ENCODE data around the gene CACNA1C.

Gene CACNA1C

DNA sequence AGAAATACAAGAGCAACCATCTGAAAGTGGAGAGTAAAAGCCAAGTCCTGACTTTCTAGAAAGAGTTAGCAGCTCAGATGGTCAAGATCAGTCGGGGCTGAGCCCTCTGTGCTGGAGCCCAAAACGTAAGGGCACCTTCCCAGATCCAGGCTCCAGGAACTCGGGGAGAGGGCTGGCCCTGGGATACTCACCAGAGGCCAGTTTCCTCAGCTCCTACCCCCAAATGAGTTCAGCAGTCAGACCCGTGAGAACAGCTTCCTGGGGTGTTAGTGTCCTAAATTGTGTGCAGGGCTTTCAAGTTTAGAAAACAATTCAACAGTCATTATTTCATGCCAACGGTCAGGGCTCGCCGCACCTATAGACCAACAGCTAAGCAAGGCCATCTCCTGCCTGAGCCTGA, 594.4 kb downstream of the CACNA1C start:
- peaks cover 0 to 3% of the 10 kb centered on the region in 2 donors for H3K4me1 ChIP-seq (ENCODE audit: control insufficient read depth in 2 of 2, insufficient read depth in 2 of 2, low read length in 2 of 2)
- no peaks in the 10 kb centered on the region for H3K27me3 ChIP-seq (ENCODE audit: control insufficient read depth in 2 of 2, insufficient read depth in 2 of 2, low read length in 2 of 2)
- H3K9ac ChIP-seq (ENCODE audit: low read depth in 1 of 2, low read length in 2 of 2), result no peak overlapping the region
- no peaks in the 10 kb centered on the region for H3K9me3 ChIP-seq (ENCODE audit: control insufficient read depth in 2 of 2, low read length in 2 of 2)
- no peak overlapping the region for H3K27ac ChIP-seq (ENCODE audit: low read depth in 2 of 2, low read length in 2 of 2)
- no peaks in the 10 kb centered on the region for H3K36me3 ChIP-seq (ENCODE audit: control insufficient read depth in 2 of 2, insufficient read depth in 2 of 2, low read length in 2 of 2)
- H3K4me3 ChIP-seq (ENCODE audit: low read length in 2 of 2), result no peak overlapping the region

DNA sequence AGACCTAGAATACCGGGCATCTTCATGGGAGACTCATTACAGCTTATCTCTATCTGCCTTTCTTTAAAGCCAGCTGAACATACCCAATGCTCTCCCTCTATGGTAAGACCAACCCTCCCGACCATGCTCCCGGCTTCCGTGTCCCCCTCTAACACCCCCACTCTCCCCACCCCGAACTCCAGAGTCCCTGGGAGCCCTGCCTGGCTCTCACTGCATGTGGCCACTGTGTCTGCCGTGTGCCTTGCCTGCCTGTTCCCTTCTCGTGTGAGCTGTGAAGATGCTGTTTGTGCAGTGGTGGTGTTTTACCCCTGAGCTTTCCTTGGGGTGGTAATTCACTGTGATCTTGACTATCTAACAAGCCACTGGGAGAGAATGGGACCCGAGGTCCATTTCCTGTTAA, 595.6 kb downstream of the CACNA1C start:
- no peaks in the 10 kb centered on the region for H3K4me1 ChIP-seq (ENCODE audit: control insufficient read depth in 2 of 2, insufficient read depth in 2 of 2, low read length in 2 of 2)
- no peak overlapping the region for H3K9ac ChIP-seq (ENCODE audit: low read depth in 1 of 2, low read length in 2 of 2)
- no peaks in the 10 kb centered on the region for H3K27me3 ChIP-seq (ENCODE audit: control insufficient read depth in 2 of 2, insufficient read depth in 2 of 2, low read length in 2 of 2)
- no peak overlapping the region for H3K27ac ChIP-seq (ENCODE audit: low read depth in 2 of 2, low read length in 2 of 2)
- no peaks in the 10 kb centered on the region for H3K9me3 ChIP-seq (ENCODE audit: control insufficient read depth in 2 of 2, low read length in 2 of 2)
- H3K36me3 ChIP-seq (ENCODE audit: control insufficient read depth in 2 of 2, insufficient read depth in 2 of 2, low read length in 2 of 2), result no peaks in the 10 kb centered on the region
- no peak overlapping the region for H3K4me3 ChIP-seq (ENCODE audit: low read length in 2 of 2)

DNA sequence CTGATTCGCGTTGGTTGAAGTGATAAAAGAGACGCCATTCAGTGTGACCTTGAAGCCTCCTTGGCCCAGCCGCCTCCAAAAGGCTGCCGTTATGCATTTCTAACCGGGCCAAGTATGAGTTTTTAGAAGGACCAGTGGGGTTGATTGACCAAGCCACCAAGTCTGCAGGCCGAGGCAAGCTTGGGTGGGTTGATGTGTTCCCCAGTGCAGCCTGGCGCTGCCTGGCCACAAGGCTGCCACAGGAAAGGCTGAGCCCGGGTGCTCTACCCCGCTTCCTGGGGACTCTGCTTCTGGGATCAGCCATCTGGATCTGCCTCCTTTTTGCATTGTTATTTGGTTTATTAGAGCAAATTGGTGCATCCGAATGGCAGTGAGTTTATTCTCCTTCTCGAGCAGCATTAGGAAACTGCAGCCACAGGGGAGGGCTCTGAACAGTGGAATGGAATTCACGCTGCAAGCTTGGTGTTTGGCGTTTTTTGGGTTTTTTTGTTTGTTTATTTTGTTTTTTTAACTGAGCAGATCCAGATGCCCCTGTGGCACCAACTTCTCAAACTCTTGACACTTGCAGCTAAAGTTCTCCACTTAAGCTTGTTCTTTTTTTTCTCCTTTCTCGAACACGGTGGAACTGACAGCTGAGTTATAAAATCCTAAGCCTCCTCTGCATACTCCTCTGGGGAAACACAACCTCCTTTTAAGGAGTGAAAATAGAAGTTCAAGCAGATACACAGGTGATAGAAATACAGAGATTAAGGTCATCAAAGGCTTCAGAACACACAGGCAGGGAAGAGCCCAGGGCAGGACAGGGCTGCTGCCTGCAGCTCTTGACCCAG, 596.6 kb downstream of the CACNA1C start:
- Histone ChIP-seq H3K27ac (ENCODE audit: low read depth in 2 of 2, low read length in 2 of 2) (no peak overlapping the region), H3K27me3 (ENCODE audit: control insufficient read depth in 2 of 2, insufficient read depth in 2 of 2, low read length in 2 of 2) (no peaks in the 10 kb centered on the region), H3K4me1 (ENCODE audit: control insufficient read depth in 2 of 2, insufficient read depth in 2 of 2, low read length in 2 of 2) (no peaks in the 10 kb centered on the region), H3K9me3 (ENCODE audit: control insufficient read depth in 2 of 2, low read length in 2 of 2) (no peaks in the 10 kb centered on the region), H3K9ac (ENCODE audit: low read depth in 1 of 2, low read length in 2 of 2) (no peak overlapping the region), H3K36me3 (ENCODE audit: control insufficient read depth in 2 of 2, insufficient read depth in 2 of 2, low read length in 2 of 2) (no peaks in the 10 kb centered on the region), H3K4me3 (ENCODE audit: low read length in 2 of 2) (no peak overlapping the region)

DNA sequence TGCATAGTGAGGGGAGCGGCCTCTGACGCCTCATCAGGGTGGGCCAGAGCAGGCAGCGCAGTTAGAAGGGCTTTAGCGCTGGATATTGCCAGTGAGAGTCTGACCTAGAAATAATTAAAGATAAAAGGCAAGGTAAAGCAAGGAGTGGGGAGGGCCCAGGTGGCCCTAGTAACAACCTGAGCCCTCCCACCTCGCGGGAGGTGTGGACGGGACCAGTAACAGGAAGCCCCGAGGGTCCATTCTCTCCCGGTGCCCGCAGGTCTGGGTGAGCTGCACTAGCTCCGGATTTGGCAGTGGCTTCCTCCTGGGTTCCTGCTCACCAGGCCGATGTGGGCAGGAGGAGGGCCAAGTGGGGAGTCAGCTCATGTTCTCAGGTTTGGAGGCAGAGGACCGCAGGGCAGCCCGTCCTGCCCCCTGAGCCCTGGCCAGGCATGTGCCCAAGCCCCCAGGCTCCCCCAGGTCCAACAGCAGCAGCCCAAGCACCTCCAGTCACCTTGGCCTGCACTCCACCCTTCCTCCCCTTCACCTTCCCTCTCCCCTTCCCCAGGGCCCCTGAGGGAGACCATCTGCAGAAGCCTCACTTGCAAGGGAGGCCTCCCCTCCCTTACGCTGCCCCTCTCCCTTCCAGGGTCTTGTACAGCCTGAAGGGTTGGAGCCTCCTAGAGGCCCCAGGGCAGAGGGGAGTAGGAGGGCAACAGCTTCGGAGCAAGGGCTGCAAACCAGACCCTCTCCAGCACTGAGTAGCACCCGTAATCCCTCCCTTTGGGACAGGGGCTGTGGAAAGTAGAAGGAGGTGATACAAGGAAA, 597.7 kb downstream of the CACNA1C start:
- no peaks in the 10 kb centered on the region for H3K4me1 ChIP-seq (ENCODE audit: control insufficient read depth in 2 of 2, insufficient read depth in 2 of 2, low read length in 2 of 2)
- H3K4me3 ChIP-seq (ENCODE audit: low read length in 2 of 2), result no peak overlapping the region
- H3K27ac ChIP-seq (ENCODE audit: low read depth in 2 of 2, low read length in 2 of 2), result no peak overlapping the region
- no peak overlapping the region for H3K9ac ChIP-seq (ENCODE audit: low read depth in 1 of 2, low read length in 2 of 2)
- H3K27me3 ChIP-seq (ENCODE audit: control insufficient read depth in 2 of 2, insufficient read depth in 2 of 2, low read length in 2 of 2), result no peaks in the 10 kb centered on the region
- no peaks in the 10 kb centered on the region for H3K9me3 ChIP-seq (ENCODE audit: control insufficient read depth in 2 of 2, low read length in 2 of 2)
- peaks cover 0 to 1% of the 10 kb centered on the region in 2 donors for H3K36me3 ChIP-seq (ENCODE audit: control insufficient read depth in 2 of 2, insufficient read depth in 2 of 2, low read length in 2 of 2)

DNA sequence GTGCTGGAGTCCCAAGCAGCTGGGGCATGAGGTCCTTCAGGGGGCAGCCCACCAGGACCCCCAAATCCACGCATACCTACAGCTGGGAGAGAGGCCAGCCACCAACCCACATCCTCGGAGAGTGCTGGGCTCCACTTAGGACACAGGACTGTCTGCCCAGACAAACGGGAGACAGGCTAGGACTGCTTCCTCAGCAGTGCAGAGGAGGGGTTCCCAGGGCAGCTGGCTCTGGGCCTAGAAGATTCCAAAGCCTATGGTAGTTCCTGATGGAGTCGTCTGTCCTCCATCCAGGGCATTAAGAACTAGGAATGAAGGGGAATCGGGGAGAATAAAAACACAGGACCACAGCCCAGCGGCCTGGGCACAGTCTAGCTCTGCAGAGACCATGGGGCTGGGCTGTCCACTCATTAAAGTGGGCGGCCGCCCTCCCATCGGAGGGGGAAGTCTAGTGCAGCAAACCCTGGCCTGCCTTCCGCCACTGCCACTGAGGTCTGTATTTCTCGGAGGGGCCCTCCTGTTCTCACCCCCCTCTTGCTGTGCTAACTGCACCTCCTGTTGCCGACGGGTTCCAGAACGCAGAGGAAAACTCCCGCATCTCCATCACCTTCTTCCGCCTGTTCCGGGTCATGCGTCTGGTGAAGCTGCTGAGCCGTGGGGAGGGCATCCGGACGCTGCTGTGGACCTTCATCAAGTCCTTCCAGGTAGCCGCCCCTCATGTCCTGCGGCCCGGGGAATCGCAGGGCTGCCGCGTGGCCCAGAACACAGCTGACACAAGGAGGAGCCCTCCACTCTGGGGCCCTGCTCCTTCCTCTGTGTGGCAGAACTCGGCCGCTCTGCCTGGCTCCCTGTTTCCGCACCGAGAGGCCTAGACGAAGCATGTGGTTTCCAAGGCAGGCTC, 598.5 kb downstream of the CACNA1C start:
- Histone ChIP-seq H3K4me1 (ENCODE audit: control insufficient read depth in 2 of 2, insufficient read depth in 2 of 2, low read length in 2 of 2) (no peaks in the 10 kb centered on the region), H3K4me3 (ENCODE audit: low read length in 2 of 2) (no peak overlapping the region), H3K27me3 (ENCODE audit: control insufficient read depth in 2 of 2, insufficient read depth in 2 of 2, low read length in 2 of 2) (no peaks in the 10 kb centered on the region), H3K9me3 (ENCODE audit: control insufficient read depth in 2 of 2, low read length in 2 of 2) (no peaks in the 10 kb centered on the region), H3K9ac (ENCODE audit: low read depth in 1 of 2, low read length in 2 of 2) (no peak overlapping the region), H3K36me3 (ENCODE audit: control insufficient read depth in 2 of 2, insufficient read depth in 2 of 2, low read length in 2 of 2) (peaks cover 0 to 2% of the 10 kb centered on the region in 2 donors), H3K27ac (ENCODE audit: low read depth in 2 of 2, low read length in 2 of 2) (no peak overlapping the region)

DNA sequence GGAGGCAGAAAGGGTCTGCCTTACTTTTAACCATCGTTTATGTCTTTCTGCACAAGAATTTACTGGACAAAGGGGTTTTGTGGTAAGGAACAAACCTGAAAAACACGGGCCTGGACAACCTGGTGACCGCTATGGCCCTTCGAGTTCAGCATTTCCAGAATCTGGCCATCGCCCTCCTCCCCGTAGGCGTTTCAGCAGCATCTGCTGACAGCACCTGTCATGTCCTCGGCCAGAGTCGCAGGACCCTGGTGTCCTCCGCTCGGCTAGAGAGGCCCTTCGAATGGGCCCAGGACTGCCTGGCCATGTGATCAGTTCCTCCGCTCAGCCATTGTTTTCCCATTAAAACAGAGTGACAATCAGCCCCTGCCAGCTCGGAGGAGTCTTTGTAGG, 599.2 kb downstream of the CACNA1C start:
- no peaks in the 10 kb centered on the region for H3K27me3 ChIP-seq (ENCODE audit: control insufficient read depth in 2 of 2, insufficient read depth in 2 of 2, low read length in 2 of 2)
- H3K4me3 ChIP-seq (ENCODE audit: low read length in 2 of 2), result no peak overlapping the region
- H3K9me3 ChIP-seq (ENCODE audit: control insufficient read depth in 2 of 2, low read length in 2 of 2), result no peaks in the 10 kb centered on the region
- no peak overlapping the region for H3K27ac ChIP-seq (ENCODE audit: low read depth in 2 of 2, low read length in 2 of 2)
- no peaks in the 10 kb centered on the region for H3K4me1 ChIP-seq (ENCODE audit: control insufficient read depth in 2 of 2, insufficient read depth in 2 of 2, low read length in 2 of 2)
- H3K9ac ChIP-seq (ENCODE audit: low read depth in 1 of 2, low read length in 2 of 2), result no peak overlapping the region
- H3K36me3 ChIP-seq (ENCODE audit: control insufficient read depth in 2 of 2, insufficient read depth in 2 of 2, low read length in 2 of 2), result peaks cover 0 to 2% of the 10 kb centered on the region in 2 donors

DNA sequence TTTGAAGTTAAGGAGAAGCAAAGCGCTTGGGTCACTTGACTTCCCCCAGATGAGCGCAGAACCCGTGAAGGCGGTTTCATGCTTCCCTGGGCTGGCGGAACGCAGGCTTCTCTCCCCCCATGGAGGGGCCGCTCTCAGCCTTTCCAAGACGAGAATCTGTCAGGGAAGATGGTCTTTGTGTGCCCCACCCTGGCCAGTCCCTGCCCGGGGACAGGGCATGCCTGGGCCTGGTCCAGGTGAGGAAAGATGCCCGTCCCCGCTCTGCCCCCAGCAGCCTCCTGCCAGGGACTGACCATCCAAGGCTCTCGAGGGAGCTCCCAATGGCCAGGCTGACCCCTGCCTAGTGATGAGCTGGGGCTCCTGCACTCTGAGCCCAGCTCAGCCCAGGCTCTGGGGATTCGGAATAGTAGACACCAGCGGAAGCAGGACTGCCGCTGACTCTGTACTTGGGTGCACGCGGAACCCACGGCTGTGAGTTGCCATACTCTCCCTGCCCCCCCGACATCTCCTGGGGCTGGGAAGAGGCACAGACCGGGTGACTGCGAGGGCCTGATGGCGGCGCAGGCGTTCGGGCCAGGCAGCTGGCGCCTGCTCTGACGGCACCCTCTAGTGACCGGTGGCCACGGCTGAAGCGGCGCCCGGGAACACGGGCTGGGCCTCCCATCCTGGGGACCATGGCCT, 599.8 kb downstream of the CACNA1C start:
- H3K27ac ChIP-seq (ENCODE audit: low read depth in 2 of 2, low read length in 2 of 2), result no peak overlapping the region
- H3K9me3 ChIP-seq (ENCODE audit: control insufficient read depth in 2 of 2, low read length in 2 of 2), result no peaks in the 10 kb centered on the region
- H3K36me3 ChIP-seq (ENCODE audit: control insufficient read depth in 2 of 2, insufficient read depth in 2 of 2, low read length in 2 of 2), result peaks cover 0 to 2% of the 10 kb centered on the region in 2 donors
- no peak overlapping the region for H3K9ac ChIP-seq (ENCODE audit: low read depth in 1 of 2, low read length in 2 of 2)
- H3K4me1 ChIP-seq (ENCODE audit: control insufficient read depth in 2 of 2, insufficient read depth in 2 of 2, low read length in 2 of 2), result no peaks in the 10 kb centered on the region
- no peak overlapping the region for H3K4me3 ChIP-seq (ENCODE audit: low read length in 2 of 2)
- no peaks in the 10 kb centered on the region for H3K27me3 ChIP-seq (ENCODE audit: control insufficient read depth in 2 of 2, insufficient read depth in 2 of 2, low read length in 2 of 2)

DNA sequence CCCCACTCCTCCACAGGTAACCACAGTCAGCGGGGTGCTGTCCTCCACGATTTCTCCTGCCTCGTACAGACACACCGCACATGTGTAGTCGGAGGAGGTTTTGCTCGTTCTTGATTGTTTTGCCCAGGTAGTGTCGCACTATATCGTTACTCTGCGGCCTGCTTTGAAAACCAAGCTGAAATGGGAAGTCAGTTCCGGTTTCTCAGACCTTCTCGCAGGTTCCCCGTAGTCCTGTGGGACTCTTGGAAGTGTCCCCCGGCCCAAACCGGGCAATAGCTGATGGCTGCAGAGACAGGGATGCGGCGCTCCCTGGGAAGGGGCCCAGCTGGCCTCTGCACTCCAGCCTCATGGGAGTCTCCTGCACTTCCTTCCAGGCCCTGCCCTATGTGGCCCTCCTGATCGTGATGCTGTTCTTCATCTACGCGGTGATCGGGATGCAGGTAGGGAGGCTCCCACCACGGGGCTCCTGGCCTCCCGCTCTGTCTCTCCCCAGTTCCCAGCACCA, 600.7 kb downstream of the CACNA1C start:
- Histone ChIP-seq H3K4me3 (ENCODE audit: low read length in 2 of 2) (no peak overlapping the region), H3K27me3 (ENCODE audit: control insufficient read depth in 2 of 2, insufficient read depth in 2 of 2, low read length in 2 of 2) (no peaks in the 10 kb centered on the region), H3K9me3 (ENCODE audit: control insufficient read depth in 2 of 2, low read length in 2 of 2) (no peaks in the 10 kb centered on the region), H3K9ac (ENCODE audit: low read depth in 1 of 2, low read length in 2 of 2) (no peak overlapping the region), H3K36me3 (ENCODE audit: control insufficient read depth in 2 of 2, insufficient read depth in 2 of 2, low read length in 2 of 2) (peaks cover 0 to 2% of the 10 kb centered on the region in 2 donors), H3K27ac (ENCODE audit: low read depth in 2 of 2, low read length in 2 of 2) (no peak overlapping the region), H3K4me1 (ENCODE audit: control insufficient read depth in 2 of 2, insufficient read depth in 2 of 2, low read length in 2 of 2) (no peaks in the 10 kb centered on the region)

DNA sequence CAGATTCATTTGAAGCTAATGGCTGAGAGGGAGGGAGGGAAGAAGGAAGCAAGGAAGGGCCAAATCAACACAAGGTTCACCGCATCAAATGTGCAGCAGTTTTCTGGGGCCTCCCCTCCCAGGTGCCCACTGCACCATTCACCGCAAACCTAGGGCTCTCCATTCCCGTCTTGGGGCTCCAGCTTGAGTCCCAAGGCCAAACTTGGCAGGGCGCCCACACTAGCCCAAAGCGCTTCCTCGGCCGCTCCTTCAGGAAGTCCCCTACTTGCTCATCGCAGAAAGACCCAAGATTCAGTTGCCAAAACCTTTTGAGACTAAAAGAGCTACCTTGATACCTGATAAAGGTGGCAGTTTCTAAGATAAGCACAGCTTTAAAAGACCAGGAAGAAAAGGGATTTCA, 601.5 kb downstream of the CACNA1C start:
- Histone ChIP-seq H3K27ac (ENCODE audit: low read depth in 2 of 2, low read length in 2 of 2) (no peak overlapping the region), H3K27me3 (ENCODE audit: control insufficient read depth in 2 of 2, insufficient read depth in 2 of 2, low read length in 2 of 2) (no peaks in the 10 kb centered on the region), H3K4me3 (ENCODE audit: low read length in 2 of 2) (no peak overlapping the region), H3K9ac (ENCODE audit: low read depth in 1 of 2, low read length in 2 of 2) (no peak overlapping the region), H3K9me3 (ENCODE audit: control insufficient read depth in 2 of 2, low read length in 2 of 2) (no peaks in the 10 kb centered on the region), H3K4me1 (ENCODE audit: control insufficient read depth in 2 of 2, insufficient read depth in 2 of 2, low read length in 2 of 2) (no peaks in the 10 kb centered on the region), H3K36me3 (ENCODE audit: control insufficient read depth in 2 of 2, insufficient read depth in 2 of 2, low read length in 2 of 2) (peaks cover 0 to 2% of the 10 kb centered on the region in 2 donors)
